T-cell (primary cell): ENCODE measurements around the gene PROKR2. TPM values are rescaled to one million over a fixed set of nuclear protein-coding genes. Genes with fewer than 3 reads are reported as not detected.
A peak's percentile ranks its signal among the peaks of the same experiment; 100 is the strongest.

Experiments used
- ATAC-seq, 4 experiments: fragments of 200-7000 bp in 3 of 4; fragments of 150-1000 bp in 1 of 4; cut with Tn5 transposase; replicated peaks in 1 of 4; 1 replicate in 3 of 4; 2 replicates in 1 of 4; pipeline ENCODE4 v1.10.0; 2021; ENCODE audit warnings: moderate library complexity in 3 of 4, mild to moderate bottlenecking in 2 of 4, moderate number of reproducible peaks in 1 of 4
- CTCF ChIA-PET, 2 donors: fragments of 300-600 bp; sonication (Branson Sonifier 250); formaldehyde crosslinking; loops; one replicate each; lab custom pipeline; 2022; ENCODE audit warnings: antibody characterized with exemption in 2 of 2; lab: Charles Lee
- POLR2A ChIA-PET, 2 donors: fragments of 300-600 bp; sonication (Branson Sonifier 250); formaldehyde crosslinking; loops; one replicate each; lab custom pipeline; 2022; ENCODE audit warnings: antibody characterized with exemption in 2 of 2; lab: Charles Lee
- DNase-seq, 35 experiments: peaks; one replicate each; pipeline versions ENCODE4 v3.0.0 to v3.0.0-alpha.2; 2013 to 2023
- H3K27ac ChIP-seq: one replicate; pipeline ENCODE4 v1.5.1; 2013; ENCODE audit warnings: low read length
- H3K27me3 ChIP-seq, 2 experiments: replicated peaks in 1 of 2; 1 replicate in 1 of 2; 2 replicates in 1 of 2; pipeline versions ENCODE4 v1.6.1 to v1.7.0; 2013; ENCODE audit warnings: low read length in 1 of 2, mixed read lengths in 1 of 2; ENCODE audit not compliant: control insufficient read depth in 2 of 2, insufficient read depth in 2 of 2; ENCODE audit errors: extremely low read depth in 1 of 2
- H3K36me3 ChIP-seq, 2 donors: 1 replicate in 1 of 2; 2 replicates in 1 of 2; pipeline versions ENCODE4 v1.6.1 to v1.7.0; 2013; ENCODE audit warnings: low read length in 1 of 2; ENCODE audit not compliant: control insufficient read depth in 2 of 2, insufficient read depth in 1 of 2; ENCODE audit errors: extremely low read depth in 1 of 2
- H3K4me1 ChIP-seq, 2 experiments: 1 replicate in 1 of 2; 2 replicates in 1 of 2; pipeline versions ENCODE4 v1.6.1 to v1.7.0; 2013; ENCODE audit warnings: low read length in 2 of 2, mixed read lengths in 1 of 2; ENCODE audit not compliant: insufficient read depth in 2 of 2, control insufficient read depth in 1 of 2; ENCODE audit errors: extremely low read depth in 1 of 2
- H3K4me3 ChIP-seq, 2 donors: 1 replicate in 1 of 2; 2 replicates in 1 of 2; pipeline versions ENCODE4 v1.5.1 to v1.7.0; 2013; ENCODE audit warnings: mild to moderate bottlenecking in 2 of 2, low read length in 1 of 2, moderate library complexity in 1 of 2; ENCODE audit not compliant: control insufficient read depth in 1 of 2; ENCODE audit errors: extremely low read depth in 1 of 2
- H3K9me3 ChIP-seq: 2 replicates; pipeline ENCODE4 v1.7.0; 2013
- H3K27ac Mint-ChIP-seq, 2 donors: one replicate each; pipeline ENCODE4 v1.8.0; 2020 to 2021; ENCODE audit warnings: mild to moderate bottlenecking in 2 of 2, mixed read lengths in 2 of 2
- H3K27me3 Mint-ChIP-seq, 2 donors: one replicate each; pipeline ENCODE4 v1.8.0; 2021 to 2022; ENCODE audit warnings: mixed read lengths in 2 of 2
- H3K36me3 Mint-ChIP-seq: one replicate; pipeline ENCODE4 v1.8.0; 2021; ENCODE audit warnings: mixed read lengths
- H3K4me1 Mint-ChIP-seq, 3 donors: one replicate each; pipeline ENCODE4 v1.8.0; 2020 to 2022; ENCODE audit warnings: mixed read lengths in 3 of 3, mild to moderate bottlenecking in 1 of 3
- H3K4me3 Mint-ChIP-seq, 3 donors: one replicate each; pipeline ENCODE4 v1.8.0; 2020 to 2022; ENCODE audit warnings: mild to moderate bottlenecking in 3 of 3, mixed read lengths in 3 of 3, moderate library complexity in 3 of 3
- H3K9me3 Mint-ChIP-seq, 3 donors: one replicate each; pipeline ENCODE4 v1.8.0; 2020 to 2022; ENCODE audit warnings: mixed read lengths in 3 of 3
- WGBS: methylation state at CpG from one replicate; pipeline ENCODE4 v1.1.5; 2013; ENCODE audit warnings: missing lambda C conversion rate; ENCODE audit not compliant: insufficient coverage; 5-methylcytosine and 5-hydroxymethylcytosine counted together
- total RNA-seq, 35 experiments: library from RNA in 6 of 35; stranded (reverse) in 6 of 35; fragments of 120-200 nt in 1 of 35; gene quantifications; one replicate each; pipeline versions ENCODE4 v1.2.1 to v1.2.4 and lab custom pipeline; 2013 to 2026

Gene PROKR2
- total RNA-seq, 5 donors from 2014 or later (not counting 1 experiment from before 2014, with no cell fraction given), result 0.33 TPM; not detected in 4

GRCh38 chr20:5270603-5271002 is 46.2 kb downstream of the PROKR2 start:
- 88% methylated on average over 2 of the region's 5 CpGs for WGBS
- no peak overlapping the region for H3K4me3 ChIP-seq
- no peaks in the 10 kb centered on the region for H3K9me3 Mint-ChIP-seq
- H3K27ac Mint-ChIP-seq, result no peak overlapping the region
- DNase-seq, result no peak
- no peak for ATAC-seq
- ChIA-PET CTCF (no interaction called here), POLR2A (no interaction called here)
- H3K27ac ChIP-seq, result no peak overlapping the region
- peaks cover 20 to 29% of the 10 kb centered on the region in 2 donors for H3K27me3 Mint-ChIP-seq
- H3K36me3 Mint-ChIP-seq, result no peaks in the 10 kb centered on the region
- H3K4me1 ChIP-seq, result peaks cover 0 to 25% of the 10 kb centered on the region in 2 experiments
- H3K27me3 ChIP-seq, result peaks cover 0 to 3% of the 10 kb centered on the region in 2 experiments
- H3K4me3 Mint-ChIP-seq, result no peak overlapping the region
- no peaks in the 10 kb centered on the region for H3K9me3 ChIP-seq
- H3K4me1 Mint-ChIP-seq, result peaks cover 0 to 15% (median 4%) of the 10 kb centered on the region in 3 donors
- no peaks in the 10 kb centered on the region for H3K36me3 ChIP-seq

- CTCF ChIA-PET, result interaction anchor here in 1 of 2 donors (0.6 kb wide), 2 partner anchors 11 to 112 kb away, joined by 3 to 6 read pairs; no protein-coding TSS in a partner anchor
- H3K4me3 Mint-ChIP-seq, result no peak overlapping the region
- POLR2A ChIA-PET, result no interaction called here
- DNase-seq (no peak), ATAC-seq (no peak)
- peaks cover 26 to 34% of the 10 kb centered on the region in 2 donors for H3K27me3 Mint-ChIP-seq
- no peak overlapping the region for H3K4me3 ChIP-seq
- H3K36me3 ChIP-seq, result no peaks in the 10 kb centered on the region
- no peak overlapping the region for H3K27ac Mint-ChIP-seq
- H3K36me3 Mint-ChIP-seq, result no peaks in the 10 kb centered on the region
- no peaks in the 10 kb centered on the region for H3K9me3 ChIP-seq
- H3K27ac ChIP-seq, result peak overlapping the region; percentile 59
- H3K4me1 Mint-ChIP-seq, result peaks cover 0 to 15% (median 4%) of the 10 kb centered on the region in 3 donors
- H3K27me3 ChIP-seq, result peaks cover 0 to under 1% of the 10 kb centered on the region in 2 experiments
- H3K4me1 ChIP-seq, result peaks cover 0 to 25% of the 10 kb centered on the region in 2 experiments
- no CpG with 5 or more reads among the region's 3 CpGs for WGBS
- no peaks in the 10 kb centered on the region for H3K9me3 Mint-ChIP-seq
These were observed 48.3 kb downstream of the PROKR2 start for GRCh38 chr20:5268449-5268848.

GRCh38 chr20:5267092-5267491 is 49.7 kb downstream of the PROKR2 start:
- Histone ChIP-seq H3K27ac (no peak overlapping the region), H3K4me3 (no peak overlapping the region), H3K27me3 (peaks cover 0 to 2% of the 10 kb centered on the region in 2 experiments), H3K4me1 (peaks cover 0 to 25% of the 10 kb centered on the region in 2 experiments), H3K9me3 (no peaks in the 10 kb centered on the region), H3K36me3 (no peaks in the 10 kb centered on the region)
- ChIA-PET POLR2A (no interaction called here), CTCF (no interaction called here)
- peak in 1 of 4 experiments; percentile 24 for ATAC-seq
- Mint-ChIP-seq H3K27ac (peak overlapping the region in 1 of 2 donors; percentile 0), H3K27me3 (peaks cover 24 to 32% of the 10 kb centered on the region in 2 donors), H3K4me3 (no peak overlapping the region), H3K9me3 (no peaks in the 10 kb centered on the region), H3K4me1 (peaks cover 0 to 15% (median 4%) of the 10 kb centered on the region in 3 donors), H3K36me3 (no peaks in the 10 kb centered on the region)
- no CpG with 5 or more reads among the region's 1 CpG for WGBS
- peak in 1 of 35 experiments; percentile 9 for DNase-seq

Other genes starting within 250 kb of the PROKR2 start
- gene TMEM230, start 203.9 kb downstream of the PROKR2 start, total RNA-seq, result 10 to 100 TPM; 55.6 to 72.7 (median 69.0) TPM
- 10 to 100 TPM; 30.8 to 54.7 (median 48.2) TPM for gene PCNA, start 197.0 kb downstream of the PROKR2 start, total RNA-seq
- gene CDS2, start 189.9 kb downstream of the PROKR2 start, total RNA-seq, result 10 to 100 TPM; 47.1 to 62.2 (median 48.9) TPM